ENCODE measurements around the gene RELCH. TPM values are rescaled to one million over a fixed set of nuclear protein-coding genes. Genes with fewer than 3 reads are reported as not detected.

RELCH gene
- total and polyA plus RNA-seq, 10 of the 15 experiments (the other 5 are each of a cell fraction or from before 2014, with no cell fraction given) = 3.1 to 23.6 (median 14.5) TPM

GRCh38 chr18:62214790-62215189 is 27.7 kb downstream of the RELCH start:
- no peaks in the 10 kb centered on the region; the same call in 1 of the 2 replicates for H3K4me1 ChIP-seq (ENCODE audit: control insufficient read depth, insufficient read depth, low read length)
- in situ Hi-C loops (cut with MboI) = no loop called here
- TF ChIP-seq ATF7 (IDR thresholded peaks at IDR 0.05; ENCODE audit: low read depth) (no peak), E2F4 (IDR thresholded peaks at IDR 0.05; ENCODE audit: low read depth, low read length) (no peak), CBFB (IDR thresholded peaks at IDR 0.05; ENCODE audit: low read depth) (no peak), EZH2 (IDR thresholded peaks at IDR 0.05; ENCODE audit: borderline replicate concordance, control insufficient read depth, low read depth, low read length) (no peak), STAT3 (IDR thresholded peaks at IDR 0.05; ENCODE audit: low read depth, low read length) (no peak), SMAD1 (IDR thresholded peaks at IDR 0.05; ENCODE audit: low read depth, partially characterized antibody) (no peak), SPI1 (IDR thresholded peaks at IDR 0.05; ENCODE audit: borderline replicate concordance, insufficient read depth, low read depth, low read length) (no peak), IRF4 (IDR thresholded peaks at IDR 0.05; ENCODE audit: low read depth, low read length) (no peak), NFYA (IDR thresholded peaks at IDR 0.05; ENCODE audit: borderline replicate concordance, low read depth, low read length) (no peak), GATAD2B (conservative IDR thresholded peaks at IDR 0.05; ENCODE audit: low read depth) (no peak)
- TF ChIP-seq, protein P1, sequence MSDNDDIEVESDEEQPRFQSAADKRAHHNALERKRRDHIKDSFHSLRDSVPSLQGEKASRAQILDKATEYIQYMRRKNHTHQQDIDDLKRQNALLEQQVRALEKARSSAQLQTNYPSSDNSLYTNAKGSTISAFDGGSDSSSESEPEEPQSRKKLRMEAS (IDR thresholded peaks at IDR 0.05; ENCODE audit: low read depth, low read length) = no peak
- TF ChIP-seq, protein P2, sequence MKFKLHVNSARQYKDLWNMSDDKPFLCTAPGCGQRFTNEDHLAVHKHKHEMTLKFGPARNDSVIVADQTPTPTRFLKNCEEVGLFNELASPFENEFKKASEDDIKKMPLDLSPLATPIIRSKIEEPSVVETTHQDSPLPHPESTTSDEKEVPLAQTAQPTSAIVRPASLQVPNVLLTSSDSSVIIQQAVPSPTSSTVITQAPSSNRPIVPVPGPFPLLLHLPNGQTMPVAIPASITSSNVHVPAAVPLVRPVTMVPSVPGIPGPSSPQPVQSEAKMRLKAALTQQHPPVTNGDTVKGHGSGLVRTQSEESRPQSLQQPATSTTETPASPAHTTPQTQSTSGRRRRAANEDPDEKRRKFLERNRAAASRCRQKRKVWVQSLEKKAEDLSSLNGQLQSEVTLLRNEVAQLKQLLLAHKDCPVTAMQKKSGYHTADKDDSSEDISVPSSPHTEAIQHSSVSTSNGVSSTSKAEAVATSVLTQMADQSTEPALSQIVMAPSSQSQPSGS (IDR thresholded peaks at IDR 0.05; ENCODE audit: low read length) = no peak
- no peak for ATAC-seq
- no peak overlapping the region for H3K4me2 ChIP-seq (ENCODE audit: control insufficient read depth, insufficient read depth)
- SMC1A ChIA-PET (ENCODE audit: uncharacterized antibody, unreplicated experiment) = interaction anchor here (0.6 to 1.8 kb wide), 5 partner anchors 9 to 35 kb away, joined by 3 to 6 read pairs (median 3); no protein-coding TSS in a partner anchor
- no peak overlapping the region for H3K9ac ChIP-seq (ENCODE audit: control insufficient read depth, insufficient read depth, low read length)
- no peaks in the 10 kb centered on the region for H3K27me3 ChIP-seq (replicated peaks in 1 of 2; ENCODE audit: control insufficient read depth in 2 of 2, insufficient read depth in 2 of 2, low read length in 1 of 2)
- no peak for FAIRE-seq
- H2AFZ ChIP-seq (ENCODE audit: control insufficient read depth, low read depth, low read length) = no peak overlapping the region
- WGBS (ENCODE audit: insufficient coverage, insufficient replicate concordance, low lambda C conversion rate, missing lambda C conversion rate) = 54% methylated on average over 1 of the region's 1 CpG
- peaks cover 7 to 12% of the 10 kb centered on the region in 2 experiments for H3K36me3 ChIP-seq (ENCODE audit: control insufficient read depth in 2 of 2, insufficient read depth in 2 of 2, low read length in 1 of 2)
- no peak overlapping the region for H3K27ac ChIP-seq (ENCODE audit: control insufficient read depth, insufficient read depth)
- intact Hi-C loops (cut with micrococcal nuclease; ENCODE audit: unreplicated experiment) = no loop called here
- H3K9me3 ChIP-seq (replicated peaks; ENCODE audit: control insufficient read depth, insufficient read depth, low read length) = no peaks in the 10 kb centered on the region
- POLR2A ChIA-PET = no interaction called here
- BruUV-seq (replicated peaks) = no TSS peak
- CTCF ChIA-PET = interaction anchor here (0.8 kb wide), 1 partner anchor 11 kb away, joined by 3 read pairs; no protein-coding TSS in a partner anchor
- RAD21 ChIA-PET (ENCODE audit: unreplicated experiment) = no interaction called here
- H3K4me3 ChIP-seq = no peak overlapping the region
- DNase-seq (ENCODE audit: low read depth, low spot score) = no peak
- H4K20me1 ChIP-seq (ENCODE audit: control insufficient read depth, insufficient read depth) = no peaks in the 10 kb centered on the region
- peaks cover 13% of the 10 kb centered on the region for H3K79me2 ChIP-seq (ENCODE audit: control insufficient read depth, insufficient read depth, low read length)
